GM12878 (cell line): Measurements from ENCODE around the gene IL4I1. TPM values are rescaled to one million over a fixed set of nuclear protein-coding genes. Genes with fewer than 3 reads are reported as not detected.

Experiments used
- ATAC-seq: fragments of 200-7000 bp; cut with Tn5 transposase; 3 replicates; pipeline ENCODE4 v1.9.1; 2020; ENCODE audit warnings: mild to moderate bottlenecking, moderate library complexity
- BruUV-seq: library from RNA; stranded (reverse); fragments of 400-500 nt; replicated peaks from 2 replicates; lab custom pipeline; 2021; lab: Mats Ljungman, UMichigan
- CTCF ChIA-PET: fragments of 300-600 bp; sonication (Branson Sonifier 250); formaldehyde crosslinking; extraction: SDS; loops from one replicate; lab custom pipeline; 2021; ENCODE audit warnings: inconsistent platforms; lab: Yijun Ruan, JAX
- POLR2A ChIA-PET: fragments of 350-600 bp; formaldehyde crosslinking; extraction: SDS; loops from one replicate; lab custom pipeline; 2021; ENCODE audit warnings: inconsistent platforms; lab: Charles Lee
- RAD21 ChIA-PET: fragments of 300-600 bp; sonication (Branson Sonifier 250); formaldehyde crosslinking; loops from one replicate; lab custom pipeline; 2023; ENCODE audit warnings: antibody characterized with exemption; ENCODE audit not compliant: unreplicated experiment; lab: Charles Lee
- SMC1A ChIA-PET: fragments of 300-600 bp; sonication (Branson Sonifier 250); formaldehyde crosslinking; loops from one replicate; lab custom pipeline; 2023; ENCODE audit not compliant: unreplicated experiment, uncharacterized antibody; lab: Charles Lee
- DNase-seq: peaks from one replicate; pipeline ENCODE4 v3.0.0-alpha.2; 2011; ENCODE audit warnings: low read depth, low spot score
- FAIRE-seq: peaks from 3 replicates; lab custom pipeline; 2011; peaks lifted over from hg19 to GRCh38; lab: Jason Lieb, UNC
- H2AFZ ChIP-seq: 2 replicates; pipeline ENCODE4 v1.6.0; 2011; ENCODE audit warnings: low read depth, low read length, control low read depth; ENCODE audit not compliant: control insufficient read depth
- H3K27ac ChIP-seq: 2 replicates; pipeline ENCODE4 v1.5.1; 2011; ENCODE audit warnings: control low read depth; ENCODE audit not compliant: control insufficient read depth, insufficient read depth
- H3K27me3 ChIP-seq, 2 experiments: replicated peaks in 1 of 2; 2 replicates each; pipeline versions ENCODE4 v1.6.0 to v1.6.1; 2011; ENCODE audit warnings: low read length in 1 of 2; ENCODE audit not compliant: control insufficient read depth in 2 of 2, insufficient read depth in 2 of 2
- H3K36me3 ChIP-seq, 2 experiments: 2 replicates each; pipeline ENCODE4 v1.5.1; 2011; ENCODE audit warnings: low read length in 1 of 2; ENCODE audit not compliant: control insufficient read depth in 2 of 2, insufficient read depth in 2 of 2
- H3K4me1 ChIP-seq: 2 replicates; pipeline ENCODE4 v1.6.1; 2011; ENCODE audit warnings: mild to moderate bottlenecking, low read length, moderate library complexity, mixed read lengths; ENCODE audit not compliant: control insufficient read depth, insufficient read depth
- H3K4me2 ChIP-seq: 2 replicates; pipeline ENCODE4 v1.6.0; 2011; ENCODE audit warnings: control low read depth; ENCODE audit not compliant: control insufficient read depth, insufficient read depth
- H3K4me3 ChIP-seq: fragments of 200-600 bp; sonication (generic); 2 replicates; pipeline ENCODE4 v1.5.1; 2016
- H3K79me2 ChIP-seq: 2 replicates; pipeline ENCODE4 v1.6.0; 2011; ENCODE audit warnings: low read length; ENCODE audit not compliant: control insufficient read depth, insufficient read depth
- H3K9ac ChIP-seq: 2 replicates; pipeline ENCODE4 v1.8.0; 2011; ENCODE audit warnings: low read length, control low read depth, mixed read lengths; ENCODE audit not compliant: control insufficient read depth, insufficient read depth
- H3K9me3 ChIP-seq: replicated peaks from 3 replicates; pipeline ENCODE4 v1.5.1; 2011; ENCODE audit warnings: mild to moderate bottlenecking, low read length; ENCODE audit not compliant: control insufficient read depth, insufficient read depth
- H4K20me1 ChIP-seq: 2 replicates; pipeline ENCODE4 v1.6.0; 2011; ENCODE audit not compliant: control insufficient read depth, insufficient read depth
- BACH1 ChIP-seq: fragments of 450-650 bp; IDR thresholded peaks from 2 replicates; pipeline ENCODE4 v1.6.1; 2017; ENCODE audit warnings: mild to moderate bottlenecking, borderline replicate concordance
- BCL3 ChIP-seq: IDR thresholded peaks from 2 replicates; pipeline ENCODE4 v1.6.1; 2011; ENCODE audit warnings: borderline replicate concordance, low read depth, mild to moderate bottlenecking, moderate library complexity, low read length; ENCODE audit not compliant: insufficient read depth, poor library complexity, severe bottlenecking
- BCLAF1 ChIP-seq: fragments of 450-650 bp; IDR thresholded peaks from 2 replicates; pipeline ENCODE4 v1.6.1; 2017; ENCODE audit warnings: antibody characterized with exemption, mild to moderate bottlenecking, moderate library complexity
- EED ChIP-seq: sonication (generic); IDR thresholded peaks from 2 replicates; pipeline ENCODE4 v1.6.1; 2016; ENCODE audit warnings: antibody characterized with exemption, low read depth
- HDAC6 ChIP-seq: fragments of 200-600 bp; sonication (generic); IDR thresholded peaks from one replicate; pipeline ENCODE4 v1.8.0; 2017; ENCODE audit warnings: antibody characterized with exemption; ENCODE audit not compliant: unreplicated experiment
- MEF2A ChIP-seq: IDR thresholded peaks from 2 replicates; pipeline ENCODE4 v1.6.1; 2011; ENCODE audit warnings: low read depth, mild to moderate bottlenecking, low read length, moderate library complexity; ENCODE audit not compliant: insufficient read depth
- NBN ChIP-seq: fragments of 450-650 bp; IDR thresholded peaks from 2 replicates; pipeline ENCODE4 v1.6.1; 2016
- RB1 ChIP-seq: fragments of 450-650 bp; formaldehyde crosslinking; IDR thresholded peaks from 2 replicates; pipeline ENCODE4 v1.6.1; 2017; ENCODE audit warnings: mild to moderate bottlenecking, borderline replicate concordance
- SIN3A ChIP-seq: IDR thresholded peaks from 2 replicates; pipeline ENCODE4 v1.6.1; 2012; ENCODE audit warnings: low read depth, low read length, improper control_type of control experiment
- SIX5 ChIP-seq: IDR thresholded peaks from 2 replicates; pipeline ENCODE4 v1.6.1; 2011; ENCODE audit warnings: mild to moderate bottlenecking, low read depth, low read length, moderate library complexity; ENCODE audit not compliant: severe bottlenecking
- SP1 ChIP-seq: IDR thresholded peaks from one replicate; pipeline ENCODE4 v1.6.1; 2011; ENCODE audit warnings: low read depth, low read length
- TAF1 ChIP-seq: IDR thresholded peaks from 2 replicates; pipeline ENCODE4 v1.6.1; 2011; ENCODE audit warnings: mild to moderate bottlenecking, low read depth, low read length, borderline replicate concordance
- ZBTB11 ChIP-seq: fragments of 450-650 bp; formaldehyde crosslinking; IDR thresholded peaks from 2 replicates; pipeline ENCODE4 v1.5.0; 2022; ENCODE audit warnings: mild to moderate bottlenecking, missing genetic modification characterization
- ZZZ3 ChIP-seq: IDR thresholded peaks from 2 replicates; pipeline ENCODE4 v1.6.1; 2011; ENCODE audit warnings: low read depth; ENCODE audit not compliant: control insufficient read depth, insufficient read length
- WGBS: methylation state at CpG from one replicate; pipeline ENCODE4 v1.1.6; 2016; ENCODE audit warnings: low lambda C conversion rate; ENCODE audit not compliant: insufficient replicate concordance, insufficient coverage; ENCODE audit errors: missing lambda C conversion rate; 5-methylcytosine and 5-hydroxymethylcytosine counted together
- in situ Hi-C: fragments of 300-500 bp; cut with MboI; formaldehyde crosslinking; loops from 9 replicates; pipeline ENCODE4 v1.14.3; 2018; ENCODE audit warnings: mixed read lengths
- intact Hi-C: fragments of 100-400 bp; cut with micrococcal nuclease; formaldehyde crosslinking; loops from one replicate; pipeline ENCODE4 v1.14.2; 2022; ENCODE audit not compliant: unreplicated experiment
- polyA plus RNA-seq, 11 experiments: library from polyadenylated mRNA; depleted of rRNA in 4 of 11; unstranded in 6 of 11; stranded (reverse) in 5 of 11; fragments of >200 nt; fragmentation: Nextera tagmentation in 4 of 11; fragmentation: Illumina TruSeq in 1 of 11; extraction: Ambion mirVana in 4 of 11; extraction: Trizol in 1 of 11; gene quantifications; 1 replicate in 1 of 11; 2 replicates in 10 of 11; pipeline versions ENCODE4 v1.2.1 to v1.2.3, GENCODE V29; 2011 to 2016; ENCODE audit warnings: inconsistent platforms in 2 of 11, missing spikeins in 2 of 11, low read depth in 1 of 11
- total RNA-seq, 4 experiments: library from RNA; depleted of rRNA in 3 of 4; stranded (reverse); fragments of >200 nt in 3 of 4; fragmentation: Illumina TruSeq in 1 of 4; extraction: Trizol in 1 of 4; gene quantifications; 2 replicates each; pipeline versions ENCODE4 v1.2.1 to v1.2.3, GENCODE V29; 2013 to 2021

IL4I1 gene
- total and polyA plus RNA-seq, 10 of the 15 experiments (the other 5 are each of a cell fraction or from before 2014, with no cell fraction given), result 0.62 to 83.8 (median 42.8) TPM

- Histone ChIP-seq H4K20me1 (no peaks in the 10 kb centered on the region), H3K4me2 (peak overlapping the region; percentile 92), H3K4me1 (peaks cover 16% of the 10 kb centered on the region), H3K9me3 (no peaks in the 10 kb centered on the region; the same call in 2 of the 3 replicates), H3K79me2 (peaks cover 25% of the 10 kb centered on the region), H3K9ac (peak overlapping the region; percentile 66), H3K27me3 (no peaks in the 10 kb centered on the region), H3K36me3 (peaks cover 2 to 8% of the 10 kb centered on the region in 2 experiments), H2AFZ (peak overlapping the region; percentile 75), H3K4me3 (peak overlapping the region; percentile 73), H3K27ac (peak overlapping the region; percentile 95)
- BruUV-seq, result no TSS peak
- ChIA-PET SMC1A (interaction anchor here (1.1 to 2.1 kb wide), 5 partner anchors 10 to 112 kb away, joined by 3 to 6 read pairs (median 3); partner anchors contain the start of gene ATF5), RAD21 (interaction anchor here (0.7 to 1.1 kb wide), 6 partner anchors 9 to 112 kb away, joined by 3 to 7 read pairs (median 4); partner anchors contain the start of gene AP2A1), POLR2A (interaction anchor here (1.2 to 3.0 kb wide), 8 partner anchors 8 to 238 kb away, joined by 3 to 23 read pairs (median 7); partner anchors contain the start of genes ATF5, NUP62 and RRAS), CTCF (interaction anchor here (1.4 kb wide), 1 partner anchor 51 kb away, joined by 5 read pairs; the partner anchor contains the start of genes ATF5 and NUP62)
- DNase-seq, result peak; percentile 92
- peak; percentile 84 for ATAC-seq
- in situ Hi-C loops, result loop anchor here (25.0 kb wide), 1 partner anchor 1241 kb away; the partner anchor contains the start of genes CA11 and DBP
- intact Hi-C loops, result loop anchor here (1.0 to 5.0 kb wide), 5 partner anchors 12 to 65 kb away; partner anchors contain the start of genes ATF5, FUZ, IL4I1 and NUP62
- 6% methylated on average over 33 of the region's 41 CpGs for WGBS
- no peak for FAIRE-seq
- TF ChIP-seq NBN (peak; percentile 23; the same call in 1 of the 2 replicates), EED (peak; percentile 28; the same call in 1 of the 2 replicates), SIN3A (peak; percentile 28; the same call in 1 of the 2 replicates), BCL3 (no peak), ZBTB11 (no peak), SIX5 (no peak), HDAC6 (no peak), MEF2A (no peak), BCLAF1 (no peak), BACH1 (peak; percentile 23; the same call in 1 of the 2 replicates), TAF1 (no peak), SP1 (peak; percentile 30), ZZZ3 (no peak), RB1 (peak; percentile 49; the same call in 1 of the 2 replicates)
These were observed 18.6 kb downstream of the IL4I1 start for GRCh38 chr19:49877879-49878743.
